Panc1 (cell line): ENCODE results near the gene BACE2. TPM values are rescaled to one million over a fixed set of nuclear protein-coding genes. Genes with fewer than 3 reads are reported as not detected.

Experiments
- ATAC-seq: fragments of 200-7000 bp; cut with Tn5 transposase; 2 replicates; pipeline ENCODE4 v1.9.1; 2020; ENCODE audit warnings: mild to moderate bottlenecking, moderate library complexity
- BruUV-seq: library from RNA; stranded (reverse); fragments of 400-500 nt; replicated peaks from 2 replicates; lab custom pipeline; 2021; lab: Mats Ljungman, UMichigan
- CTCF ChIA-PET: fragments of 300-600 bp; sonication (Branson Sonifier 250); formaldehyde crosslinking; loops from one replicate; lab custom pipeline; 2022; ENCODE audit warnings: antibody characterized with exemption; lab: Charles Lee
- POLR2A ChIA-PET: fragments of 300-600 bp; sonication (Branson Sonifier 250); formaldehyde crosslinking; loops from one replicate; lab custom pipeline; 2022; ENCODE audit warnings: antibody characterized with exemption; lab: Charles Lee
- DNase-seq: peaks from one replicate; pipeline ENCODE4 v3.0.0-alpha.2; 2010; ENCODE audit warnings: low read depth, low spot score
- H3K27ac ChIP-seq: 2 replicates; pipeline ENCODE4 v1.5.1; 2011; ENCODE audit warnings: mild to moderate bottlenecking, low read length, inconsistent platforms
- H3K27me3 ChIP-seq: fragments of 200-500 bp; sonication (Bioruptor generic); 2 replicates; pipeline ENCODE4 v1.6.0; 2014; ENCODE audit warnings: low read length, inconsistent platforms; ENCODE audit not compliant: control insufficient read depth, insufficient read depth
- H3K36me3 ChIP-seq: fragments of 200-500 bp; sonication (Bioruptor generic); 2 replicates; pipeline ENCODE4 v1.5.1; 2014; ENCODE audit warnings: inconsistent platforms, mild to moderate bottlenecking, low read length, moderate library complexity; ENCODE audit not compliant: control insufficient read depth, insufficient read depth
- H3K4me1 ChIP-seq: 2 replicates; pipeline ENCODE4 v1.5.1; 2011; ENCODE audit warnings: inconsistent platforms, mild to moderate bottlenecking, low read length, moderate library complexity; ENCODE audit not compliant: control insufficient read depth, insufficient read depth
- H3K4me3 ChIP-seq, 2 experiments: 2 replicates each; pipeline ENCODE4 v1.5.1; 2011 to 2012; ENCODE audit warnings: low read depth in 2 of 2, low read length in 2 of 2, mild to moderate bottlenecking in 2 of 2, inconsistent platforms in 1 of 2, moderate library complexity in 1 of 2
- H3K9me3 ChIP-seq: fragments of 200-500 bp; sonication (Bioruptor generic); 2 replicates; pipeline ENCODE4 v1.5.1; 2014; ENCODE audit warnings: low read depth, mild to moderate bottlenecking, inconsistent platforms, low read length, moderate library complexity; ENCODE audit not compliant: control insufficient read depth, insufficient read depth
- CTCF ChIP-seq: fragments of 450-650 bp; IDR thresholded peaks from 2 replicates; pipeline ENCODE4 v1.5.1; 2017; ENCODE audit warnings: mild to moderate bottlenecking
- POLR2AphosphoS5 ChIP-seq: IDR thresholded peaks from 2 replicates; pipeline ENCODE4 v1.6.1; 2012; ENCODE audit warnings: mild to moderate bottlenecking, low read depth, low read length, moderate library complexity
- REST ChIP-seq, 2 experiments: IDR thresholded peaks; 2 replicates each; pipeline ENCODE4 v1.6.1; 2011 to 2012; ENCODE audit warnings: low read depth in 2 of 2, control low read depth in 1 of 2, low read length in 1 of 2, mild to moderate bottlenecking in 1 of 2, moderate library complexity in 1 of 2; ENCODE audit not compliant: insufficient read depth in 1 of 2
- SIN3A ChIP-seq: IDR thresholded peaks from 2 replicates; pipeline ENCODE4 v1.6.1; 2012; ENCODE audit warnings: low read depth, mild to moderate bottlenecking, low read length, moderate library complexity, borderline replicate concordance; ENCODE audit not compliant: insufficient read depth
- TCF7L2 ChIP-seq: IDR thresholded peaks from 2 replicates; pipeline ENCODE4 v1.6.1; 2011; ENCODE audit warnings: mild to moderate bottlenecking, low read depth, low read length, inconsistent platforms
- in situ Hi-C: cut with HindIII; loops from 2 replicates; pipeline ENCODE4 v1.10.0; 2016; ENCODE audit warnings: low sequenced_read_pairs, low pct_unique_long_range_greater_than_20kb
- intact Hi-C: fragments of 100-400 bp; cut with micrococcal nuclease; formaldehyde crosslinking; loops from one replicate; pipeline ENCODE4 v1.10.0; 2022; ENCODE audit not compliant: unreplicated experiment
- total RNA-seq: library from RNA; stranded (reverse); gene quantifications from one replicate; pipeline ENCODE4 v1.2.1, GENCODE V29; 2021; ENCODE audit not compliant: unreplicated experiment

Gene BACE2
- total RNA-seq, 1 experiment from 2014 or later = 16.3 TPM

- BruUV-seq = no TSS peak
- CTCF ChIA-PET = no interaction called here
- Histone ChIP-seq H3K4me1 (no peaks in the 10 kb centered on the region; the same call in 1 of the 2 replicates), H3K27me3 (no peaks in the 10 kb centered on the region), H3K27ac (no peak overlapping the region), H3K4me3 (no peak overlapping the region), H3K36me3 (no peaks in the 10 kb centered on the region), H3K9me3 (peaks cover 4% of the 10 kb centered on the region; the same call in 1 of the 2 replicates)
- intact Hi-C loops (no loop called here), in situ Hi-C loops (no loop called here)
- no peak for TF ChIP-seq CTCF
- TF ChIP-seq TCF7L2 = no peak
- no peak for TF ChIP-seq REST (IDR thresholded peaks at IDR 0.05; ENCODE audit: insufficient read depth in 1 of 2, low read depth in 2 of 2, low read length in 1 of 2)
- TF ChIP-seq POLR2AphosphoS5 = no peak
- TF ChIP-seq SIN3A = no peak
- ATAC-seq (no peak), DNase-seq (no peak)
- POLR2A ChIA-PET = no interaction called here
Measured at GRCh38 chr21:41163091-41163490, 4.9 kb upstream of the BACE2 start.

GRCh38 chr21:41164052-41164451, 3.9 kb upstream of the BACE2 start:
- no peak overlapping the region for H3K27ac ChIP-seq
- TF ChIP-seq CTCF = no peak
- TF ChIP-seq POLR2AphosphoS5 = no peak
- TF ChIP-seq TCF7L2 = no peak
- TF ChIP-seq REST (IDR thresholded peaks at IDR 0.05; ENCODE audit: insufficient read depth in 1 of 2, low read depth in 2 of 2, low read length in 1 of 2) = no peak
- ChIA-PET CTCF (no interaction called here), POLR2A (no interaction called here)
- no peaks in the 10 kb centered on the region for H3K27me3 ChIP-seq
- no peak for ATAC-seq
- no peak for DNase-seq
- H3K4me3 ChIP-seq = no peak overlapping the region
- no peaks in the 10 kb centered on the region; the same call in none of the 2 replicates for H3K4me1 ChIP-seq
- intact Hi-C loops (no loop called here), in situ Hi-C loops (no loop called here)
- H3K36me3 ChIP-seq = no peaks in the 10 kb centered on the region
- H3K9me3 ChIP-seq = no peaks in the 10 kb centered on the region
- BruUV-seq = no TSS peak
